ENCODE data around the gene RYR1. TPM values are rescaled to one million over a fixed set of nuclear protein-coding genes. Genes with fewer than 3 reads are reported as not detected.

RYR1 gene
- total and polyA plus RNA-seq, 2 of the 13 experiments (the other 11 are each of a cell fraction or from before 2014, with no cell fraction given), result 0.03 TPM; not detected in 1

DNA sequence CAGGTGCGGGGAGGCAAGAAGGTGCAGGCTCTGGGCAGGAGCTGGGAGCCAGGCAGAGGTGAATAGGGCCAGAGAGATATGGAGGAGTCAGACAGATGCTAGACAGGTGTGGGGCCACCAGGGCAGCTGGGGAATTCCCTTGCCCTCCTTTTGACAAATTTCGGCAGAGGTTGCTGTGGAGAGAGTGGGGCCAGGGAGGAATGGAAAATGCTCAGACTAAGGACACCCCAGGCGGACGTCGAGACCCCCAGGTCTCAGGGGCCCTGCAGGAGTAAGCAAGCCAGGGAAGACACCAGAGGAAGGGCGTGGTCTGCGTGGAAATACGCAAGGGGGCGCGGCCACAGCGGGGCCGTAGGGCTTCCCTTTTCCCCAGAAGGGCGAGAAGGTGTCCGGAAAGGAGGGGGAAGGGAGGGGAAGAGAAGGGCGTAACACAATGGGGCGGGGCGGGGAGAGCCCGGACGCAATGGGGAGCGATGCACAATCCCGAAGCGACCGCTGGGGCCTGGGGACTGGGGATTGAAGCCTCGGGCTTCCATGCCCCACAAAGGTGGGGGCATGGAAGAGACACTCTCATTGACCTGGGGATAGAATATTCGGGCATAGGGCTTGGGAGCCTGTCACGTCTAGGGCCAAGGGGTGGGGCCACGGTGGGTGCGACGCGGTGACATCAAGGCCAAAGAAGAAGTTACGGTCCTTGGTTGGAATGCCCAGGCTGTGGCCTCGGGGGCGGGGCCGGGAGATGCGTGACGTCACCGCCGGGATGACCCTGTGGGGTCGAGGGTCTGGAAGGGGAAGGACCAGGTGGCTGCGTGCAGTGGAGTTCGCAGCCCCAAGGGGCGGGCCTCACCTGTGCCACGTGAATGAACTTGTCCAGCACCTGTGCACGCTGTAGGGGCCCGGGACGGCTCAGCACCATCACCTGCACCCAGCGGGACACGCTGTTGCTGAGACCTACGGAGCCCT, 15.7 kb upstream of the RYR1 start:
- DNase-seq (ENCODE audit: low spot score) (no peak), ATAC-seq (peak; percentile 31; the same call in 1 of the 3 replicates), FAIRE-seq (no peak)
- Histone ChIP-seq H3K27ac (ENCODE audit: extremely low read length, insufficient read depth, low read length) (no peak overlapping the region), H3K36me3 (replicated peaks in 1 of 2; ENCODE audit: control insufficient read depth in 1 of 2, insufficient read depth in 2 of 2, low read length in 2 of 2) (no peaks in the 10 kb centered on the region), H2AFZ (ENCODE audit: low read length) (no peak overlapping the region), H3K4me2 (ENCODE audit: low read depth, low read length) (no peak overlapping the region), H3K9ac (ENCODE audit: insufficient read depth, low read depth, low read length) (no peak overlapping the region), H3K4me1 (ENCODE audit: insufficient read depth, low read length) (no peaks in the 10 kb centered on the region), H4K20me1 (ENCODE audit: insufficient read depth, low read length) (no peaks in the 10 kb centered on the region), H3K27me3 (ENCODE audit: control insufficient read depth in 1 of 2, insufficient read depth in 2 of 2, low read length in 2 of 2) (peaks cover 3 to 44% of the 10 kb centered on the region in 2 experiments; a peak in 4 of 5 replicates), H3K79me2 (ENCODE audit: insufficient read depth, low read length) (no peaks in the 10 kb centered on the region), H3K4me3 (replicated peaks in 1 of 3; ENCODE audit: insufficient read depth in 1 of 3, low read depth in 2 of 3, low read length in 3 of 3) (no peak overlapping the region; a peak in 1 of 6 replicates), H3K9me3 (ENCODE audit: low read length) (no peaks in the 10 kb centered on the region)
- ChIA-PET CTCF (ENCODE audit: low intra/inter-chr PET ratio, low total read pairs) (no interaction called here), POLR2A (no interaction called here)
- WGBS (ENCODE audit: low lambda C conversion rate), result 23% methylated on average over 25 of the region's 49 CpGs
- intact Hi-C loops (cut with micrococcal nuclease; ENCODE audit: unreplicated experiment) (no loop called here), in situ Hi-C loops (cut with HindIII; ENCODE audit: extremely low pct_ligation_motif_present, low pct_unique_long_range_greater_than_20kb) (no loop called here)
- TF ChIP-seq ATF7 (IDR thresholded peaks at IDR 0.05) (peak; percentile 84), ATF7 (CRISPR knock-in tag; IDR thresholded peaks at IDR 0.05) (no peak), NR3C1 (CRISPR knock-in tag; IDR thresholded peaks at IDR 0.05) (no peak), RORA (CRISPR knock-in tag; IDR thresholded peaks at IDR 0.05) (no peak), CREB1 (IDR thresholded peaks at IDR 0.05) (peak; percentile 98), CREB1 (CRISPR knock-in tag; IDR thresholded peaks at IDR 0.05) (no peak)
- no TSS peak for BruUV-seq (replicated peaks)

DNA sequence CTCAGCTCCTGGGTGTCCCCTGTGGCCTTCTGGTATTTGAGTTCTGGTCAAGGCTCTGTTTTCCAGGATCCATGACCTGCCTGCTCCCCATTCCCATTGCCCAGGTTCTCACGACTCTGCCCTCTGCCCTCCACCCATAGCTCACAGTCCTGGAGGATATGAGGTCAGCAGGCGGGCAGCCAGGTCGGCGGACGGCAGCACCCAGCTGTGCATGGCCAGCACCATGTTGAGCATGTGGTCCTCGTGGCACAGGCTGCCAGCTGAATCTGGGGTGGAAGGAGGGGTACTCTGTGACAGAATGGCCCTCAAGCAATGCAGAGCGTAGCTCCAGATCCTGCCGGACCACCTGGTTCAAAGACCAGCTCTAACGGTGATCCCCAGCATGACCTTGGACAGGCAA, 12.6 kb upstream of the RYR1 start:
- no peak for ATAC-seq
- Histone ChIP-seq H3K4me3 (replicated peaks in 1 of 3; ENCODE audit: insufficient read depth in 1 of 3, low read depth in 2 of 3, low read length in 3 of 3) (no peak overlapping the region), H4K20me1 (ENCODE audit: insufficient read depth, low read length) (no peaks in the 10 kb centered on the region), H3K4me1 (ENCODE audit: insufficient read depth, low read length) (no peaks in the 10 kb centered on the region), H3K79me2 (ENCODE audit: insufficient read depth, low read length) (no peaks in the 10 kb centered on the region), H3K36me3 (replicated peaks in 1 of 2; ENCODE audit: control insufficient read depth in 1 of 2, insufficient read depth in 2 of 2, low read length in 2 of 2) (no peaks in the 10 kb centered on the region), H3K4me2 (ENCODE audit: low read depth, low read length) (no peak overlapping the region), H3K9me3 (ENCODE audit: low read length) (no peaks in the 10 kb centered on the region), H2AFZ (ENCODE audit: low read length) (no peak overlapping the region), H3K27me3 (ENCODE audit: control insufficient read depth in 1 of 2, insufficient read depth in 2 of 2, low read length in 2 of 2) (peaks cover 3 to 40% of the 10 kb centered on the region in 2 experiments; a peak in 4 of 5 replicates), H3K27ac (ENCODE audit: extremely low read length, insufficient read depth, low read length) (no peak overlapping the region), H3K9ac (ENCODE audit: insufficient read depth, low read depth, low read length) (no peak overlapping the region)
- no peak for TF ChIP-seq RARG (CRISPR knock-in tag; IDR thresholded peaks at IDR 0.05; ENCODE audit: low read depth)
- no peak for TF ChIP-seq RFX3 (CRISPR knock-in tag; IDR thresholded peaks at IDR 0.05)
- intact Hi-C loops (cut with micrococcal nuclease; ENCODE audit: unreplicated experiment), result no loop called here
- DNase-seq (ENCODE audit: low spot score), result no peak
- ChIA-PET CTCF (ENCODE audit: low intra/inter-chr PET ratio, low total read pairs) (no interaction called here), POLR2A (no interaction called here)
- in situ Hi-C loops (cut with HindIII; ENCODE audit: extremely low pct_ligation_motif_present, low pct_unique_long_range_greater_than_20kb), result no loop called here
- BruUV-seq (replicated peaks), result no TSS peak
- no peak for FAIRE-seq
- WGBS (ENCODE audit: low lambda C conversion rate), result 33% methylated on average over 8 of the region's 9 CpGs
